ENCODE results near the gene SGCA. TPM values are rescaled to one million over a fixed set of nuclear protein-coding genes. Genes with fewer than 3 reads are reported as not detected.

Gene SGCA
- total and polyA plus RNA-seq, 9 of the 15 experiments (the other 6 are each of a cell fraction or from before 2014, with no cell fraction given), result not detected

GRCh38 chr17:50190293-50190602 is 24.4 kb downstream of the SGCA start:
- intact Hi-C loops (cut with micrococcal nuclease) (no loop called here), in situ Hi-C loops (cut with MboI) (no loop called here)
- no peaks in the 10 kb centered on the region for H3K79me2 ChIP-seq (ENCODE audit: control insufficient read depth, insufficient read depth, low read length)
- 0% methylated on average over 3 of the region's 8 CpGs for WGBS (ENCODE audit: insufficient coverage, low coverage, missing lambda C conversion rate)
- no TSS peak for BruUV-seq (replicated peaks)
- DNase-seq (ENCODE audit: extremely low read depth in 1 of 4, low spot score in 3 of 4) (no peak), ATAC-seq (no peak), FAIRE-seq (no peak)
- TF ChIP-seq SMARCB1 (IDR thresholded peaks at IDR 0.05; ENCODE audit: insufficient read length, low read depth) (no peak), ZNF41 (CRISPR knock-in tag; conservative IDR thresholded peaks at IDR 0.05) (no peak), ATF1 (CRISPR knock-in tag; IDR thresholded peaks at IDR 0.05) (no peak), ATF1 (tag; IDR thresholded peaks at IDR 0.05) (no peak)
- TF ChIP-seq, protein P1, sequence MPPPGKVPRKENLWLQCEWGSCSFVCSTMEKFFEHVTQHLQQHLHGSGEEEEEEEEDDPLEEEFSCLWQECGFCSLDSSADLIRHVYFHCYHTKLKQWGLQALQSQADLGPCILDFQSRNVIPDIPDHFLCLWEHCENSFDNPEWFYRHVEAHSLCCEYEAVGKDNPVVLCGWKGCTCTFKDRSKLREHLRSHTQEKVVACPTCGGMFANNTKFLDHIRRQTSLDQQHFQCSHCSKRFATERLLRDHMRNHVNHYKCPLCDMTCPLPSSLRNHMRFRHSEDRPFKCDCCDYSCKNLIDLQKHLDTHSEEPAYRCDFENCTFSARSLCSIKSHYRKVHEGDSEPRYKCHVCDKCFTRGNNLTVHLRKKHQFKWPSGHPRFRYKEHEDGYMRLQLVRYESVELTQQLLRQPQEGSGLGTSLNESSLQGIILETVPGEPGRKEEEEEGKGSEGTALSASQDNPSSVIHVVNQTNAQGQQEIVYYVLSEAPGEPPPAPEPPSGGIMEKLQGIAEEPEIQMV (tag; conservative IDR thresholded peaks at IDR 0.05; ENCODE audit: low read depth), result no peak
- no peaks in the 10 kb centered on the region for H3K9me1 ChIP-seq (ENCODE audit: control insufficient read depth, insufficient read depth, low read length)
- no peaks in the 10 kb centered on the region for H3K9me3 ChIP-seq (replicated peaks; ENCODE audit: control insufficient read depth, insufficient read depth, low read depth, low read length)
- no peak overlapping the region for H2AFZ ChIP-seq (ENCODE audit: low read depth, low read length)
- no peak overlapping the region for H3K9ac ChIP-seq (ENCODE audit: insufficient read depth in 1 of 2, low read depth in 2 of 2, low read length in 2 of 2)
- H3K27ac ChIP-seq (ENCODE audit: extremely low read depth, low read depth, low read length), result no peak overlapping the region
- H3K4me1 ChIP-seq (replicated peaks in 1 of 2; ENCODE audit: control insufficient read depth in 2 of 2, insufficient read depth in 2 of 2, low read length in 2 of 2), result peaks cover 0 to 7% of the 10 kb centered on the region in 2 experiments; a peak in 1 of 5 replicates
- H4K20me1 ChIP-seq (replicated peaks; ENCODE audit: control insufficient read depth, insufficient read depth, low read length), result peaks cover 1% of the 10 kb centered on the region; the same call in 1 of the 2 replicates
- no peak overlapping the region for H3K4me3 ChIP-seq
- H3K4me2 ChIP-seq (ENCODE audit: insufficient read depth, low read length), result no peak overlapping the region
- H3K27me3 ChIP-seq (ENCODE audit: control insufficient read depth in 2 of 2, insufficient read depth in 2 of 2, low read length in 2 of 2), result peaks cover 62 to 98% of the 10 kb centered on the region in 2 experiments
- H3K36me3 ChIP-seq (ENCODE audit: control insufficient read depth, insufficient read depth, low read length), result no peaks in the 10 kb centered on the region
- POLR2A ChIA-PET, result interaction anchor here (0.6 kb wide), 1 partner anchor 114 kb away, joined by 3 read pairs; no protein-coding TSS in a partner anchor
- CTCF ChIA-PET (ENCODE audit: low intra/inter-chr PET ratio), result no interaction called here
